ENCODE measurements around the gene NR2F6. TPM values are rescaled to one million over a fixed set of nuclear protein-coding genes. Genes with fewer than 3 reads are reported as not detected.

NR2F6 gene
- total RNA-seq, 1 donor from 2014 or later: 6.3 TPM

DNA sequence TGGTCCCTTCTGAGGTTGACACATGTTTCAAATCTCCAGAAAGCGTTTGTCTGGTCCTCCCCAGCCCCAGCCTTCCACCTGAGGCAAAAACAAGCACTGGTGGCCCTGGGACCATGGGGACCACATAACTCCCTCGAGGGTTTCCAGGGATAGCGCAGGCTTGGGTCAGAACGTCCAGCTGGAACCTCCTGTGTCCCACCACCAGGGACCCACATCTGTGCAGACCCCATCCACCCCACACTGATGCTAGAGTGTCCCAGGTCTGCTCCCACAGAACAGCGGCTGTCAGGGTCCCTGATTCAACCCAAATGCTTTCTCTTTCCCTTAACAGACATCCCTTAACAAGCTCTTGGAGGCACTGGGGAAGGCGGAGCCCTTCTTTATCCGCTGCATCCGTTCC is 60.1 kb downstream of the NR2F6 start:
- intact Hi-C loops (cut with micrococcal nuclease): no loop called here

DNA sequence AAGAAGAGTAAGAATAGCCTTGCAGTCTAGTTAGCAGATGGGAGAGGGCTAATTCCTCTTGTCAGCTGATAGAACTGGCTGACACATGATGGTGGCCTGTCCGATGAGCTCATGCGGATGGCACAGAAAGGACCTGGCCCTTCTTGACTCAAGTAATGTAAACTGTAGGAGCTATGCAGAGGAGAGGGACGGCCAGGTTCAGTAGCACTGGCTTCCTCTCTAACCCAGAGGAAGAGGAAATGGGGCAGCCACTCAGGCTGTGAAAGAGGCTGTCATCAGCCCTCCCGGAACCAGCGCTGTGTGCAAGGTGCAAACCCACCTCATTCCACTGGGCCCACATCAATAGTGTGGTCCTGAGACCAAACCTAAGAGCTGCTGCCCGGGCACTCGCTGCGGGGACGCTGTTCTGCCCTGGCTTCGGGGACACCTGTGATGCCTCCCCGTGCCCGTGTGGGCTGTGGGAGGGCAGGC is 61.3 kb downstream of the NR2F6 start:
- intact Hi-C loops (cut with micrococcal nuclease): no loop called here

DNA sequence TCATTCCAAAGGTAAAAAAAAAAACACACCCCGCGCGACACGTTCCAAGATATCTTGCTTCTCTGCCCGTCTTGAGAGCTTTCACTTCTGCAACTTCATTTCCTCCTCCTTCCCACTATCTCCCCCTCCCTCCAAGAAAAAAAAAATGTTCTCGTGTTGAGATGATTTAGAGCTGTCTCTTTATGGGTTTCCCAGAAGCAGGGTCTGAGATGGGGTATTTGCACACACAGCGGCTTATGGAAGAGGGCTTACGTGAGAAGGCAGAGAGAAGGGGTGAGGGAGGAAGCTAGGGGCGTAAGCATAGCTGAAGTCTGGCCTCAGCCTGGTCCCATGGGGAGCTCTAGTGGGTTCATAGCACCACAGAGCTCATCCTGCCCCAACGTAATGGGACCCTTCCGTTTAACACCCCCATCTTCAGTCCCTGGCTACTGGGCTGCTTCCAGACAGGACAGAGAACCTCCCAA is 61.8 kb downstream of the NR2F6 start:
- intact Hi-C loops (cut with micrococcal nuclease): no loop called here

DNA sequence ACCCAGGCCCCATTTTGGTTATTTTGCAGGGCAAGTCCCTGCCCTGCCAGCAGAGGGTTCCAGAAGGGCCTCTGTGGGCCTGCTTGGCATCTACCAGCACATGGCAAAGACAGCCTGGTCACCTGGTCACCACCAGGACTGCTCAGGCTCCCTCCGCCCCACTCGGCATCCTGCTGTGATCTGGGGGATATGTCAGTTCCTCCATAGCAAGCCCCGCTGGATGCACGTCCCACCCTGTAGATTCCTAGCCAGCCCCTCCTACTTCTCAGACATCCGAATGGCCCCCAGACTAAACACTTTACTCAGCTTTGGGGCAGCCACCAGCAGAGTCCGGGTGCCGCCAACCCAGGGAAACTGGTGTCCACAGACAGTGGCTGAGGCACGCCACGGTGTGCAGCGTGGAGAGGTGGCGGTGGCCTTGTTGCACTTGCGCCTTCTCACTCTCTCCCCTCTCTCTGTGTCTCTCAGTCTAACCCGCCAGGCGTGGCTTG is 62.4 kb downstream of the NR2F6 start:
- intact Hi-C loops (cut with micrococcal nuclease): no loop called here

Other genes with a start within 250 kb of the NR2F6 start
- gene CPAMD8, start 219.1 kb downstream of the NR2F6 start, total RNA-seq: 1.3 and 1.6 TPM in 2 replicates
- 32.6 and 37.4 TPM in 2 replicates for gene HAUS8, start 170.5 kb downstream of the NR2F6 start, total RNA-seq
- gene MYO9B, start 170.1 kb downstream of the NR2F6 start, total RNA-seq: 171 and 175 TPM in 2 replicates
- gene USE1, start 30.6 kb downstream of the NR2F6 start, total RNA-seq: 25.3 and 27.5 TPM in 2 replicates
- 17.2 and 22.6 TPM in 2 replicates for gene OCEL1, start 19.7 kb downstream of the NR2F6 start, total RNA-seq
- gene USHBP1, start 18.8 kb upstream of the NR2F6 start, total RNA-seq: 0.25 and 0.36 TPM in 2 replicates
- gene BABAM1, start 21.5 kb upstream of the NR2F6 start, total RNA-seq: 116 and 118 TPM in 2 replicates
- gene ANKLE1, start 36.0 kb upstream of the NR2F6 start, total RNA-seq: 6.8 and 7.3 TPM in 2 replicates
- 7.2 and 9.2 TPM in 2 replicates for gene ABHD8, start 57.5 kb upstream of the NR2F6 start, total RNA-seq
- 76.1 and 77.8 TPM in 2 replicates for gene MRPL34, start 60.0 kb upstream of the NR2F6 start, total RNA-seq
- 33.7 and 39.6 TPM in 2 replicates for gene DDA1, start 63.6 kb upstream of the NR2F6 start, total RNA-seq
- 13.4 TPM in 2 replicates for gene ANO8, start 88.9 kb upstream of the NR2F6 start, total RNA-seq
- 42.4 and 43.5 TPM in 2 replicates for gene GTPBP3, start 91.6 kb upstream of the NR2F6 start, total RNA-seq
- not detected in 2 replicates for gene PLVAP, start 131.4 kb upstream of the NR2F6 start, total RNA-seq
- gene CCDC194, start 148.3 kb upstream of the NR2F6 start, total RNA-seq: 3.4 and 4.0 TPM in 2 replicates
- 159 and 170 TPM in 2 replicates for gene BST2, start 159.7 kb upstream of the NR2F6 start, total RNA-seq
- gene MVB12A, start 174.1 kb upstream of the NR2F6 start, total RNA-seq: 36.4 and 38.5 TPM in 2 replicates
- gene TMEM221, start 202.7 kb upstream of the NR2F6 start, total RNA-seq: not detected in 2 replicates
- gene NXNL1, start 215.0 kb upstream of the NR2F6 start, total RNA-seq: not detected in 2 replicates
- 1.7 and 1.8 TPM in 2 replicates for gene SLC27A1, start 224.6 kb upstream of the NR2F6 start, total RNA-seq